ENCODE measurements around the gene CMTM7. TPM values are rescaled to one million over a fixed set of nuclear protein-coding genes. Genes with fewer than 3 reads are reported as not detected.

Gene CMTM7
- total and polyA plus RNA-seq, 2 of the 13 experiments (the other 11 are each of a cell fraction or from before 2014, with no cell fraction given), result 20.9 to 21.4 TPM

DNA sequence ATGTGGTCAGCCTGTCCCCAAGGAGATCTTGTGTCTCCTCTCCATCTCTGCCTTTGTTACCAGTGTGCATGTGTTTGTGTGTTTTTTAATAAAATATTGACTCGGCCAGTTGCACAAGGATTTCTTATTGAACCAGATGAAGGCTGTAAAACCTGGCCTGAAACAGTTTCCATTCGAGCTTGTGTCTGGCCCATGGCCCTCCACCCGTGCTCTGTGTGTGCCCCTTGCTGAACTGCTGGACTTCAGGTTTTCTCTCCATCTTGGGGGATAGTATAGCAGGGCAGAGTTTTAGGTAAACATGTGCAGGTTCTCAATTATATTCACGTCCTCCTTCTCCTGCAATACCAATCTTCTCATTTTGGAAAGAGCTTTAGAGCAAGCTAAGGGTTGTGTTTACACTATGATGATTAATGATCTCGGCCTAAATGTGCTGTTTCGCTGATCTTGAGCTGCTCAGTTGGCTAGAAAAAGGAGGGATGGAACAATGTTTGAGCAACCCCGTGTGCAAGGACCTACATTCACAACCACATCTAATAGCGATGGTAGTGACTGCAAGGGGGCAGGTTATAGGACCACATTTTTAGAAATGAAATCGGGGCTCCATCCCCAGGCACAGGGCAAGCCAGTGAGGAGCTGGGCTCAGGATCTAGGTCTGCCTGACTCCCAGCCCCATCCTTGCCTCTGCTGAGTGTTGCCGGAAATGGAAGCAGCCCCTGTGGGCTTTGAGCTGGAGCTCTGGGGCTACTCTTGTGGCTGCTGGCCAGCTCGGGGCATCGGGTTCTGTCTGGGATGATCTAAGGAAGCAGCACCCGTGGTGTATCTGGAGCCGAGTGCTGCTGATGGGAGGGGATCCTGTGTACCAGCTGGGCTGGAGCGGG lies 63.3 kb downstream of the CMTM7 start (continued):
- TF ChIP-seq, protein P1, sequence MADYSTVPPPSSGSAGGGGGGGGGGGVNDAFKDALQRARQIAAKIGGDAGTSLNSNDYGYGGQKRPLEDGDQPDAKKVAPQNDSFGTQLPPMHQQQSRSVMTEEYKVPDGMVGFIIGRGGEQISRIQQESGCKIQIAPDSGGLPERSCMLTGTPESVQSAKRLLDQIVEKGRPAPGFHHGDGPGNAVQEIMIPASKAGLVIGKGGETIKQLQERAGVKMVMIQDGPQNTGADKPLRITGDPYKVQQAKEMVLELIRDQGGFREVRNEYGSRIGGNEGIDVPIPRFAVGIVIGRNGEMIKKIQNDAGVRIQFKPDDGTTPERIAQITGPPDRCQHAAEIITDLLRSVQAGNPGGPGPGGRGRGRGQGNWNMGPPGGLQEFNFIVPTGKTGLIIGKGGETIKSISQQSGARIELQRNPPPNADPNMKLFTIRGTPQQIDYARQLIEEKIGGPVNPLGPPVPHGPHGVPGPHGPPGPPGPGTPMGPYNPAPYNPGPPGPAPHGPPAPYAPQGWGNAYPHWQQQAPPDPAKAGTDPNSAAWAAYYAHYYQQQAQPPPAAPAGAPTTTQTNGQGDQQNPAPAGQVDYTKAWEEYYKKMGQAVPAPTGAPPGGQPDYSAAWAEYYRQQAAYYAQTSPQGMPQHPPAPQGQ (CRISPR knock-in tag; IDR thresholded peaks at IDR 0.05; ENCODE audit: borderline replicate concordance), result no peak
- no peak for TF ChIP-seq PAWR (CRISPR knock-in tag; IDR thresholded peaks at IDR 0.05; ENCODE audit: borderline replicate concordance)
- TF ChIP-seq NAIF1 (CRISPR knock-in tag; IDR thresholded peaks at IDR 0.05; ENCODE audit: borderline replicate concordance), result no peak
- TF ChIP-seq ZNF160 (CRISPR knock-in tag; IDR thresholded peaks at IDR 0.05), result no peak
- TF ChIP-seq ZNF207 (IDR thresholded peaks at IDR 0.05; ENCODE audit: borderline replicate concordance), result no peak
- TF ChIP-seq ZFP90 (CRISPR knock-in tag; IDR thresholded peaks at IDR 0.05; ENCODE audit: borderline replicate concordance), result no peak
- TF ChIP-seq, protein P2, sequence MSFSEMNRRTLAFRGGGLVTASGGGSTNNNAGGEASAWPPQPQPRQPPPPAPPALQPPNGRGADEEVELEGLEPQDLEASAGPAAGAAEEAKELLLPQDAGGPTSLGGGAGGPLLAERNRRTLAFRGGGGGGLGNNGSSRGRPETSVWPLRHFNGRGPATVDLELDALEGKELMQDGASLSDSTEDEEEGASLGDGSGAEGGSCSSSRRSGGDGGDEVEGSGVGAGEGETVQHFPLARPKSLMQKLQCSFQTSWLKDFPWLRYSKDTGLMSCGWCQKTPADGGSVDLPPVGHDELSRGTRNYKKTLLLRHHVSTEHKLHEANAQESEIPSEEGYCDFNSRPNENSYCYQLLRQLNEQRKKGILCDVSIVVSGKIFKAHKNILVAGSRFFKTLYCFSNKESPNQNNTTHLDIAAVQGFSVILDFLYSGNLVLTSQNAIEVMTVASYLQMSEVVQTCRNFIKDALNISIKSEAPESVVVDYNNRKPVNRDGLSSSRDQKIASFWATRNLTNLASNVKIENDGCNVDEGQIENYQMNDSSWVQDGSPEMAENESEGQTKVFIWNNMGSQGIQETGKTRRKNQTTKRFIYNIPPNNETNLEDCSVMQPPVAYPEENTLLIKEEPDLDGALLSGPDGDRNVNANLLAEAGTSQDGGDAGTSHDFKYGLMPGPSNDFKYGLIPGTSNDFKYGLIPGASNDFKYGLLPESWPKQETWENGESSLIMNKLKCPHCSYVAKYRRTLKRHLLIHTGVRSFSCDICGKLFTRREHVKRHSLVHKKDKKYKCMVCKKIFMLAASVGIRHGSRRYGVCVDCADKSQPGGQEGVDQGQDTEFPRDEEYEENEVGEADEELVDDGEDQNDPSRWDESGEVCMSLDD (CRISPR knock-in tag; IDR thresholded peaks at IDR 0.05; ENCODE audit: borderline replicate concordance), result no peak
- TF ChIP-seq PPARG (CRISPR knock-in tag; conservative IDR thresholded peaks at IDR 0.05), result no peak
